HepG2 (cell line): ENCODE results near the gene SLC25A45.

Experiments
- NR3C1 ChIP-seq: sonication (generic); formaldehyde crosslinking; IDR thresholded peaks from 2 replicates; pipeline ENCODE4 v1.4.0; 2020; ENCODE audit warnings: missing genetic modification reagents
- SMAD1 ChIP-seq: sonication (generic); formaldehyde crosslinking; IDR thresholded peaks from 2 replicates; pipeline ENCODE4 v1.4.0; 2020; ENCODE audit warnings: missing genetic modification reagents, low read depth, mild to moderate bottlenecking, borderline replicate concordance
- ZKSCAN1 ChIP-seq: fragments of 150-350 bp; IDR thresholded peaks from 2 replicates; pipeline ENCODE4 v1.6.1; 2014; ENCODE audit warnings: low read length
- ZNF138 ChIP-seq: sonication (generic); formaldehyde crosslinking; IDR thresholded peaks from 2 replicates; pipeline ENCODE4 v1.5.0; 2020; ENCODE audit warnings: mild to moderate bottlenecking, low read depth, missing genetic modification reagents

DNA sequence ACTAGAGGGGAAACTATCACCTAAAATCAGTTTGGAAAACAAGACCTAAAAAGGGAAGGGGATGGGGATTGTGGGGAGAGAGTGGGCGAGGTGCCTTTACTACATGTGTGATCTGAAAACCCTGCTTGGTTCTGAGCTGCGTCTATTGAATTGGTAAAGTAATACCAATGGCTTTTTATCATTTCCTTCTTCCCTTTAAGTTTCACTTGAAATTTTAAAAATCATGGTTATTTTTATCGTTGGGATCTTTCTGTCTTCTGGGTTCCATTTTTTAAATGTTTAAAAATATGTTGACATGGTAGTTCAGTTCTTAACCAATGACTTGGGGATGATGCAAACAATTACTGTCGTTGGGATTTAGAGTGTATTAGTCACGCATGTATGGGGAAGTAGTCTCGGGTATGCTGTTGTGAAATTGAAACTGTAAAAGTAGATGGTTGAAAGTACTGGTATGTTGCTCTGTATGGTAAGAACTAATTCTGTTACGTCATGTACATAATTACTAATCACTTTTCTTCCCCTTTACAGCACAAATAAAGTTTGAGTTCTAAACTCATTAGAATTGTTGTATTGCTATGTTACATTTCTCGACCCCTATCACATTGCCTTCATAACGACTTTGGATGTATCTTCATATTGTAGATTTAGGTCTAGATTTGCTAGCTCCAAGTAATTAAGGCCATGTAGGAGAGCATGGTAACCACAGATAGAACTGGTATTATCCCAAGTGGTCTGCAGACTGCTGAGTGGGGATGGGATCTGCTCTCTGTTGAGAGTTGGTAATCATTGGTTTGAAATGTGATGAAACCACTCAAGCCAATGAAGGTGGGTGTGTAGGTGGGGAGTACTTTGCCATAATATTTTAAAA lies 43.8 kb upstream of the SLC25A45 start:
- TF ChIP-seq SMAD1, result no peak
- no peak for TF ChIP-seq ZNF138 (CRISPR knock-in tag)
- TF ChIP-seq ZKSCAN1, result no peak
- no peak for TF ChIP-seq NR3C1 (CRISPR knock-in tag)
